ENCODE measurements around the gene SRRM5.

DNA sequence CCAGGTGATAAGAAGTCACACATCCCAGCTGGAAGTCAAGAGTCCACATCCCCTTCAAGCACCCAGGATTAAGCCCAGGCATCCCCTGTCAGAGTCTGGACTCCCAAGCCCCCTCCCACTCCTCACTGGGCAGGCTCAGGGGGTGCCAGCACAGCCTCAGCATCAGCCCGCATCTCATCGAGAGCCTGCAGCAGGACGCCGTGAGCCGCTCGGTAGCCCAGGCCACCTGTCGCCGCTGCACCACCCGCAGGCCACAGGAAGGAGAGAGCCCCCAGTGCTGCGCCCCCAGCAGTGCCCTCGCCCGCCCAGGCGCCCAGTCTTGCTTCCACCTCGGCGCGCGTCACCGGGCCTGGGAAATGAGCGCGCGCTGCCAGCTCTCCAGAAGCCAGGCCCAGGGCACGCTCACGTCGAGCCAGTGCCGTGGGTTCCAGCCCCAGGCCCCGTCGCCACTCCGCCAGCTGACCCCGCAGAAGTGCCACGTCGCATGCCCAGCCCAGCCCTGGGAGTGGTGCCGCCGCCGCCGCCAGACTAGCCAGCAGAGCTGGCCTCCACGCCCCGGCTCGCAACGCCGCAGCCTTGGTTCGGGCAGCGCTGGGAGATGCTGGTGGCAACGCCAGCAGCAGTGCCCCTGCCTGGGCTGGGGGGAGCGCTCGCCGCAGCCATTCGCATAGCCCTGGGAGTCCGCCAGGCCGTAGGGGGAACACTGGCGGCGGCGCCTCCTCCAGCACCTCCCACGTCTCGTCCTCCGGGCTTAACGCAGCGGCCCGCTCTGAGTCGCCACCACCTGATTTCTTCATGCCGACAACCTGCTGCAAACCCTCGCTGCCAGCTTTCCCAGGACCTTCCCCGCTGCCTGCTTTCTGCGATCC, 19.8 kb upstream of the SRRM5 start:
- TF ChIP-seq, protein P1, sequence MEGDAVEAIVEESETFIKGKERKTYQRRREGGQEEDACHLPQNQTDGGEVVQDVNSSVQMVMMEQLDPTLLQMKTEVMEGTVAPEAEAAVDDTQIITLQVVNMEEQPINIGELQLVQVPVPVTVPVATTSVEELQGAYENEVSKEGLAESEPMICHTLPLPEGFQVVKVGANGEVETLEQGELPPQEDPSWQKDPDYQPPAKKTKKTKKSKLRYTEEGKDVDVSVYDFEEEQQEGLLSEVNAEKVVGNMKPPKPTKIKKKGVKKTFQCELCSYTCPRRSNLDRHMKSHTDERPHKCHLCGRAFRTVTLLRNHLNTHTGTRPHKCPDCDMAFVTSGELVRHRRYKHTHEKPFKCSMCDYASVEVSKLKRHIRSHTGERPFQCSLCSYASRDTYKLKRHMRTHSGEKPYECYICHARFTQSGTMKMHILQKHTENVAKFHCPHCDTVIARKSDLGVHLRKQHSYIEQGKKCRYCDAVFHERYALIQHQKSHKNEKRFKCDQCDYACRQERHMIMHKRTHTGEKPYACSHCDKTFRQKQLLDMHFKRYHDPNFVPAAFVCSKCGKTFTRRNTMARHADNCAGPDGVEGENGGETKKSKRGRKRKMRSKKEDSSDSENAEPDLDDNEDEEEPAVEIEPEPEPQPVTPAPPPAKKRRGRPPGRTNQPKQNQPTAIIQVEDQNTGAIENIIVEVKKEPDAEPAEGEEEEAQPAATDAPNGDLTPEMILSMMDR (IDR thresholded peaks at IDR 0.05), result no peak
- no peak for TF ChIP-seq POLR2A (IDR thresholded peaks at IDR 0.05)
